ENCODE data around the gene IDS.

DNA sequence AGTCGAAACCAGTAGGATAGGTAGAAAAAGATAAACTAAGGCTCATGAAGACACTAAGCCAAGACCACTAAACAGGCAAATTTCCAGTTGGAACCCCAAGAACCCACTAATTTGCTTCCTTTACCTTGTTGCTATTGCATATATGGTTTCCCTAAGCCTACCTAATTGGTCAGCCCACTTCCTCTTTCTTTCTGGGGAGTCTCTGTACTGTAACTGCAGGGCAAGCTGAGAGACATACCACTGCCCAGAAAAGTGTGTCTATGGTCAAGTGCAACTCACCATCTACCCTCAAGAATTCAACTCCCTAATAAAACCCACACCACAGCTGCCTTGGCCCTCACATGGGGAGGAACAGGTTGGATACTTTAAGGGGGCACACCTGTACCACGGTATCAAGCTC is 28.6 kb downstream of the IDS start:
- TF ChIP-seq GATA2 (IDR thresholded peaks at IDR 0.05; ENCODE audit: low read depth, low read length) (no peak), GATA3 (IDR thresholded peaks at IDR 0.05; ENCODE audit: low read depth, low read length) (no peak)
